Lower lobe of right lung (tissue), 2 donors: Measurements from ENCODE around the gene CDC14B. TPM values are rescaled to one million over a fixed set of nuclear protein-coding genes. Genes with fewer than 3 reads are reported as not detected.

Experiments
- ATAC-seq, 2 donors: fragments of 200-7000 bp; cut with Tn5 transposase; one replicate each; pipeline ENCODE4 v1.9.1; 2020 to 2022; ENCODE audit warnings: mild to moderate bottlenecking in 2 of 2, moderate library complexity in 2 of 2
- DNase-seq: peaks from one replicate; pipeline ENCODE4 v3.0.0-alpha.2; 2020
- H3K27ac ChIP-seq: fragments of 200-600 bp; one replicate; pipeline ENCODE4 v1.8.0; 2022
- H3K27me3 ChIP-seq: fragments of 200-600 bp; one replicate; pipeline ENCODE4 v1.8.0; 2022; ENCODE audit warnings: low read depth
- H3K36me3 ChIP-seq: fragments of 200-600 bp; one replicate; pipeline ENCODE4 v1.8.0; 2022; ENCODE audit warnings: mild to moderate bottlenecking
- H3K4me1 ChIP-seq: fragments of 200-600 bp; one replicate; pipeline ENCODE4 v1.8.0; 2022
- H3K4me3 ChIP-seq: fragments of 200-600 bp; one replicate; pipeline ENCODE4 v1.8.0; 2022; ENCODE audit warnings: mild to moderate bottlenecking
- H3K9me3 ChIP-seq: fragments of 200-600 bp; one replicate; pipeline ENCODE4 v1.8.0; 2022
- intact Hi-C: fragments of 100-400 bp; cut with DNase I; formaldehyde crosslinking; loops from one replicate; pipeline ENCODE4 v1.11.0; 2022
- total RNA-seq: library from RNA; stranded (reverse); fragmentation: NEBNext Ultra II Directional; extraction: Animal tissue kit (Norgen Biotek cat#: 25700); gene quantifications from one replicate; pipeline ENCODE4 v1.2.1, GENCODE V29; 2021
- TF ChIP-seq, protein P1 (sequence below): fragments of 200-600 bp; IDR thresholded peaks from one replicate; pipeline ENCODE4 v1.8.0; 2022; ENCODE audit warnings: antibody characterized with exemption, mild to moderate bottlenecking
- donor health status: DM: no; HTN: yes; CAD: no; lungs with severe emphysema.

The CDC14B gene
- total RNA-seq, 1 donor from 2014 or later = 16.0 TPM

DNA sequence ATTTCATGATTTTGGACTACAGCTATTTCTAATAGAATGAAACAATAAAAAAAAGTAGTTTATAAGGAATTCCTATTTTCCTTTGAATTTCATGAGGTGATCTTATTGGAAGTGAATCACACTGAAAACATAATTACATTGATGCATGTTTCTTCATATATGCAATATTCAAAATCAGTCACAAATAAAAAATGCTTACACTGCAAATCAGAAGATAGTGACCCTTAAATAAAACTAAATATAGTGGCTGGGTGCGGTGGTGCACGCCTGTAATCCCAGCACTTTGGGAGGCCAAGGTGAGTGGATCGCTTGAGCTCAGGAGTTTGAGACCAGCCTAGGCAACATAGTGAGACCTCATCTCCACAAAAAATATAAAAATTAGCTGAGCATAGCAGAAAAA, 79.5 kb downstream of the CDC14B start:
- Histone ChIP-seq H3K9me3 (no peaks in the 10 kb centered on the region), H3K27ac (no peak overlapping the region), H3K4me1 (no peaks in the 10 kb centered on the region), H3K4me3 (no peak overlapping the region), H3K36me3 (peaks cover 19% of the 10 kb centered on the region), H3K27me3 (no peaks in the 10 kb centered on the region)
- TF ChIP-seq, protein P1, sequence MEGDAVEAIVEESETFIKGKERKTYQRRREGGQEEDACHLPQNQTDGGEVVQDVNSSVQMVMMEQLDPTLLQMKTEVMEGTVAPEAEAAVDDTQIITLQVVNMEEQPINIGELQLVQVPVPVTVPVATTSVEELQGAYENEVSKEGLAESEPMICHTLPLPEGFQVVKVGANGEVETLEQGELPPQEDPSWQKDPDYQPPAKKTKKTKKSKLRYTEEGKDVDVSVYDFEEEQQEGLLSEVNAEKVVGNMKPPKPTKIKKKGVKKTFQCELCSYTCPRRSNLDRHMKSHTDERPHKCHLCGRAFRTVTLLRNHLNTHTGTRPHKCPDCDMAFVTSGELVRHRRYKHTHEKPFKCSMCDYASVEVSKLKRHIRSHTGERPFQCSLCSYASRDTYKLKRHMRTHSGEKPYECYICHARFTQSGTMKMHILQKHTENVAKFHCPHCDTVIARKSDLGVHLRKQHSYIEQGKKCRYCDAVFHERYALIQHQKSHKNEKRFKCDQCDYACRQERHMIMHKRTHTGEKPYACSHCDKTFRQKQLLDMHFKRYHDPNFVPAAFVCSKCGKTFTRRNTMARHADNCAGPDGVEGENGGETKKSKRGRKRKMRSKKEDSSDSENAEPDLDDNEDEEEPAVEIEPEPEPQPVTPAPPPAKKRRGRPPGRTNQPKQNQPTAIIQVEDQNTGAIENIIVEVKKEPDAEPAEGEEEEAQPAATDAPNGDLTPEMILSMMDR = no peak
- no peak for DNase-seq
- intact Hi-C loops = no loop called here
- no peak for ATAC-seq

DNA sequence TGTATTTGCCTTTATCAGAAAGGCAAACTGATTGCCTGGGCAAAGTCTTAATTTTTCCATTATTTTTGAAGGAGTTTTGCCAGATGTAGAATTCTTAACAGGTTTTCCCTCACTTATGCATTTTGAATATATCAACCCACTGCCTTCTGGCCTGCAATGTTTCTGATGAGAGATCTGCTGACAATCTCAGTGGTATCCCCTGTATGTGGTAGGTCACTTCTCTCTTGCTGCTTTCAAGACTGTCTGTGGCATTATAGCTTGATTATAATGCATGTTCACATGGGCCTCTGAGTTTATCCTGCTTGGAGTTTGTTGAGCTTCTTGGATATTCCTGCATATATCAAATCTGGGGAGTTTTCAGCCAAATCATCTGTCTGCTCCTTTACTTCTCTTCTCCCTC, 87.5 kb downstream of the CDC14B start:
- Histone ChIP-seq H3K9me3 (no peaks in the 10 kb centered on the region), H3K36me3 (peaks cover 24% of the 10 kb centered on the region), H3K4me1 (no peaks in the 10 kb centered on the region), H3K27me3 (no peaks in the 10 kb centered on the region), H3K27ac (no peak overlapping the region), H3K4me3 (no peak overlapping the region)
- no peak for DNase-seq
- TF ChIP-seq, protein P1 = no peak
- intact Hi-C loops = no loop called here
- ATAC-seq = no peak

DNA sequence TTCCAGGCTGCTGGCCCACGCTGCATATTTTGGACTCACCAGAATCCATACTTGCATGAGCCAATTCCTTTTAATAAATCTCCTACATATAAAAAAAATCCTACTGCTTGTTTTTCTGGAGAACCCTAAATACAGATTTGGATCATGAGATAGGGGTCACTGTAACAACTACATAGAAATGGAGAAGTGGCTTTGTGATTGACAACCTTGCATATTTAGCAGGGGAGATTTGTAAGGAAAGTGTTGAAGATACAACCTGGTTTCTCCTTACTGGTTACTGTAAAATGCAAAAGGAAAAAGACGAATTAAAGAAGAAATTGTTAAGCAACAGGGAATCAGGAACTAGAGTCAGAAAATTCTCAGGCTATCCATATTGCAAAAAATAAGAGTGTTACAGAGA, 94.9 kb downstream of the CDC14B start:
- no peaks in the 10 kb centered on the region for H3K9me3 ChIP-seq
- no peak for DNase-seq
- intact Hi-C loops = no loop called here
- no peak for ATAC-seq
- no peak overlapping the region for H3K4me3 ChIP-seq
- H3K4me1 ChIP-seq = no peaks in the 10 kb centered on the region
- TF ChIP-seq, protein P1 = no peak
- H3K36me3 ChIP-seq = no peaks in the 10 kb centered on the region
- no peak overlapping the region for H3K27ac ChIP-seq
- H3K27me3 ChIP-seq = no peaks in the 10 kb centered on the region

DNA sequence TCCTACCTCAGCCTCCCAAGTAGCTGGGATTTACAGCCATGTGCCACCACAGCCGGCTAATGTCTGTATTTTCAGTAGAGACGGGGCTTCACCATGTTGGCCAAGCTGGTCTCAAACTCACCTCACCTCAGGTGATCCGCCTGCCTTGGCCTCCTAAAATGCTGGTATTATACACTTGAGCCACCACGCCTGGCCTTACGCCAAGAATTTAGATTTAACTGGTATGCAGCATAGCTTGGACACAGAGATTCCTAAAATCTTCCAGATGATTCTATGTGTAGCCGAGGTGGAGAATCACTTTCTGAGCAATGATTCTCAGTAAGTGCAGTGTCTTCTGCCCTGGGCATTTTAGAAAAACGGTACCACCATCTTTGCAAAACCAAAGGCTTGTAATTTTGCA, 95.6 kb downstream of the CDC14B start:
- no peaks in the 10 kb centered on the region for H3K27me3 ChIP-seq
- DNase-seq (no peak), ATAC-seq (no peak)
- intact Hi-C loops = no loop called here
- no peaks in the 10 kb centered on the region for H3K36me3 ChIP-seq
- H3K4me3 ChIP-seq = no peak overlapping the region
- no peaks in the 10 kb centered on the region for H3K4me1 ChIP-seq
- H3K27ac ChIP-seq = no peak overlapping the region
- TF ChIP-seq, protein P1 = no peak
- no peaks in the 10 kb centered on the region for H3K9me3 ChIP-seq

DNA sequence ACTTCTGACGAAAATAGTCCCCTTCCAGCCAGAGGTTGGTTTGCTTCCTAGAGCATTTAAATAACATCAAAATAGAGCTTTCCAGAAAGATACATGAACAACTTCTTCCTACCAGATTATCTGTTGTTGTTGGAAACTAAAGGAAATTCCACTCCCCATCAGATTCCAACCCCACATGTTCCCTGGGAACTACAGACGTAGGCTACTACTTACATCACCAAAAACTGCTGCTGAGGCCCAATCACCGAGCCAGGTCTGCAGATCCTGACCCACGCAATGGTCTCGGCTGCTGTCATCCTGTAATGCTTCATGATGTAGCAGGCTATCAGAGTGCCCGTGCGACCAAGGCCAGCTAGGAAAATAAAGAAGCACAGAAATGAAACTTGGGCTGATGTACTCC, 96.3 kb downstream of the CDC14B start:
- TF ChIP-seq, protein P1 = no peak
- no peak overlapping the region for H3K27ac ChIP-seq
- H3K9me3 ChIP-seq = no peaks in the 10 kb centered on the region
- H3K4me3 ChIP-seq = no peak overlapping the region
- intact Hi-C loops = no loop called here
- ATAC-seq (no peak), DNase-seq (no peak)
- H3K36me3 ChIP-seq = no peaks in the 10 kb centered on the region
- H3K27me3 ChIP-seq = no peaks in the 10 kb centered on the region
- H3K4me1 ChIP-seq = no peaks in the 10 kb centered on the region

DNA sequence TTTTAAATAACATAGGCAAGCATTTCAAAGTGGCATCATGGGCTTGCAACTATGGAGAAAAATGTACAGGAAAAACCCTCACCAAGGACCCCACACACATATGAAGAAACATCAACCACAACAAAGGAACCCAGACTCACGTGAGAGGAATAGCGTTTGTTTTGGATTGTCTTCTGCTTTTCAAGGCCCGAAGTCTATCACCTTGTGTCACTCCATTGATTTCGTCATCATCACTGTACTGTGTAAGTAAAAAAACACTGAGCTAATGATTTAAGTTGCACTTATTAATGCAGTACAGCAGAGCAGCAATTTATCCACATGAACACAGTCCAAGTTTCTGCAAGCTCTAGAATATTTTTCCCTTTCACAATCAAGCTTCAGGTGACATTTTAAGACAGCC, 97.3 kb downstream of the CDC14B start:
- Histone ChIP-seq H3K9me3 (no peaks in the 10 kb centered on the region), H3K4me1 (no peaks in the 10 kb centered on the region), H3K4me3 (no peak overlapping the region), H3K27ac (no peak overlapping the region), H3K36me3 (no peaks in the 10 kb centered on the region), H3K27me3 (no peaks in the 10 kb centered on the region)
- ATAC-seq (no peak), DNase-seq (no peak)
- intact Hi-C loops = no loop called here
- TF ChIP-seq, protein P1 = no peak
